ENCODE measurements around the gene SIK2.

DNA sequence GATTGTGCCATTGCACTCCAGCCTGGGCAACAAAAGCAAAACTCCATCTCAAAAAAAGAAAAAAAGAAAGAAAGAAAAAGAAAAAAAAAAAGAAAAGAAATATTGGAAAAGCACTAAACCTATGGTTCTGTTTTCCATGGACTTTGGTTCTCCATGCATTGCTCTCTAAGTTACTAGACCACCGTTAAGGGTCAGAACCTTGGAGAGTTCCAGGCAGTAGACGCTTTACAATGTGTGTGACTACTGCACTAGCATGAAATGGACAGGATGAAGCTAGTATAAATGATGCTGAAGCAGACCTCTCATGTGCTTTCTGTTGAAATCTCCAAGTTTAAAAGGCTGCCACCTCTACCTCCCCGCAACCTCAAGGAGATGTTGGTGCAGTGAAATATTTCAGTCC, 63.5 kb downstream of the SIK2 start:
- TF ChIP-seq, protein P1, sequence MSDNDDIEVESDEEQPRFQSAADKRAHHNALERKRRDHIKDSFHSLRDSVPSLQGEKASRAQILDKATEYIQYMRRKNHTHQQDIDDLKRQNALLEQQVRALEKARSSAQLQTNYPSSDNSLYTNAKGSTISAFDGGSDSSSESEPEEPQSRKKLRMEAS (IDR thresholded peaks at IDR 0.05; ENCODE audit: insufficient read depth, insufficient read length): no peak
- no peak for TF ChIP-seq POLR2A (IDR thresholded peaks at IDR 0.05; ENCODE audit: low read depth, low read length)
- no peak for TF ChIP-seq CTCF (IDR thresholded peaks at IDR 0.05; ENCODE audit: extremely low read depth in 1 of 2, insufficient read depth in 1 of 2, low read depth in 1 of 2, low read length in 2 of 2)
